Sigmoid colon (tissue), 4 donors: ENCODE data around the gene ACSM3.

Source experiments
- EP300 ChIP-seq, 4 donors: sonication (generic); formaldehyde crosslinking; IDR thresholded peaks; one replicate each; pipeline ENCODE4 v1.6.1; 2017; ENCODE audit warnings: antibody characterized with exemption in 4 of 4
- POLR2A ChIP-seq, 2 donors: fragments of 450-650 bp; IDR thresholded peaks; one replicate each; pipeline ENCODE4 v1.6.1; 2016; ENCODE audit warnings: antibody characterized with exemption in 2 of 2, mild to moderate bottlenecking in 2 of 2, moderate library complexity in 2 of 2
- POLR2AphosphoS5 ChIP-seq, 4 donors: sonication (generic); formaldehyde crosslinking; IDR thresholded peaks; one replicate each; pipeline ENCODE4 v1.6.1; 2017; ENCODE audit warnings: antibody characterized with exemption in 4 of 4
- TF ChIP-seq, protein P1 (sequence below), 4 experiments: fragments of 450-650 bp in 3 of 4; fragments of 200-600 bp in 1 of 4; IDR thresholded peaks; one replicate each; pipeline ENCODE4 v1.5.1; 2016 to 2019; ENCODE audit warnings: antibody characterized with exemption in 4 of 4, mild to moderate bottlenecking in 3 of 4, moderate library complexity in 2 of 4

- TF ChIP-seq POLR2A (IDR thresholded peaks at IDR 0.05) (no peak), EP300 (IDR thresholded peaks at IDR 0.05) (no peak), POLR2AphosphoS5 (IDR thresholded peaks at IDR 0.05) (no peak)
- TF ChIP-seq, protein P1, sequence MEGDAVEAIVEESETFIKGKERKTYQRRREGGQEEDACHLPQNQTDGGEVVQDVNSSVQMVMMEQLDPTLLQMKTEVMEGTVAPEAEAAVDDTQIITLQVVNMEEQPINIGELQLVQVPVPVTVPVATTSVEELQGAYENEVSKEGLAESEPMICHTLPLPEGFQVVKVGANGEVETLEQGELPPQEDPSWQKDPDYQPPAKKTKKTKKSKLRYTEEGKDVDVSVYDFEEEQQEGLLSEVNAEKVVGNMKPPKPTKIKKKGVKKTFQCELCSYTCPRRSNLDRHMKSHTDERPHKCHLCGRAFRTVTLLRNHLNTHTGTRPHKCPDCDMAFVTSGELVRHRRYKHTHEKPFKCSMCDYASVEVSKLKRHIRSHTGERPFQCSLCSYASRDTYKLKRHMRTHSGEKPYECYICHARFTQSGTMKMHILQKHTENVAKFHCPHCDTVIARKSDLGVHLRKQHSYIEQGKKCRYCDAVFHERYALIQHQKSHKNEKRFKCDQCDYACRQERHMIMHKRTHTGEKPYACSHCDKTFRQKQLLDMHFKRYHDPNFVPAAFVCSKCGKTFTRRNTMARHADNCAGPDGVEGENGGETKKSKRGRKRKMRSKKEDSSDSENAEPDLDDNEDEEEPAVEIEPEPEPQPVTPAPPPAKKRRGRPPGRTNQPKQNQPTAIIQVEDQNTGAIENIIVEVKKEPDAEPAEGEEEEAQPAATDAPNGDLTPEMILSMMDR (IDR thresholded peaks at IDR 0.05) = no peak
Measured at GRCh38 chr16:20768121-20768520, 4.3 kb downstream of the ACSM3 start.
